ENCODE results near the gene NOTUM.

GRCh38 chr17:82007228-82007494 lies 46.2 kb upstream of the NOTUM start:
- TF ChIP-seq, protein P1, sequence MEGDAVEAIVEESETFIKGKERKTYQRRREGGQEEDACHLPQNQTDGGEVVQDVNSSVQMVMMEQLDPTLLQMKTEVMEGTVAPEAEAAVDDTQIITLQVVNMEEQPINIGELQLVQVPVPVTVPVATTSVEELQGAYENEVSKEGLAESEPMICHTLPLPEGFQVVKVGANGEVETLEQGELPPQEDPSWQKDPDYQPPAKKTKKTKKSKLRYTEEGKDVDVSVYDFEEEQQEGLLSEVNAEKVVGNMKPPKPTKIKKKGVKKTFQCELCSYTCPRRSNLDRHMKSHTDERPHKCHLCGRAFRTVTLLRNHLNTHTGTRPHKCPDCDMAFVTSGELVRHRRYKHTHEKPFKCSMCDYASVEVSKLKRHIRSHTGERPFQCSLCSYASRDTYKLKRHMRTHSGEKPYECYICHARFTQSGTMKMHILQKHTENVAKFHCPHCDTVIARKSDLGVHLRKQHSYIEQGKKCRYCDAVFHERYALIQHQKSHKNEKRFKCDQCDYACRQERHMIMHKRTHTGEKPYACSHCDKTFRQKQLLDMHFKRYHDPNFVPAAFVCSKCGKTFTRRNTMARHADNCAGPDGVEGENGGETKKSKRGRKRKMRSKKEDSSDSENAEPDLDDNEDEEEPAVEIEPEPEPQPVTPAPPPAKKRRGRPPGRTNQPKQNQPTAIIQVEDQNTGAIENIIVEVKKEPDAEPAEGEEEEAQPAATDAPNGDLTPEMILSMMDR (IDR thresholded peaks at IDR 0.05; ENCODE audit: low read depth, low read length, poor library complexity, severe bottlenecking) = no peak
- TF ChIP-seq EZH2phosphoT487 (IDR thresholded peaks at IDR 0.05; ENCODE audit: borderline replicate concordance, low read length) = no peak
